Endothelial cell of hepatic sinusoid (primary cell): ENCODE results near the gene ZNF511.

ENCODE experiments used
- in situ Hi-C: cut with HindIII; loops from 2 replicates; pipeline ENCODE4 v1.10.0; 2017; ENCODE audit warnings: low sequenced_read_pairs

ZNF511 gene

DNA sequence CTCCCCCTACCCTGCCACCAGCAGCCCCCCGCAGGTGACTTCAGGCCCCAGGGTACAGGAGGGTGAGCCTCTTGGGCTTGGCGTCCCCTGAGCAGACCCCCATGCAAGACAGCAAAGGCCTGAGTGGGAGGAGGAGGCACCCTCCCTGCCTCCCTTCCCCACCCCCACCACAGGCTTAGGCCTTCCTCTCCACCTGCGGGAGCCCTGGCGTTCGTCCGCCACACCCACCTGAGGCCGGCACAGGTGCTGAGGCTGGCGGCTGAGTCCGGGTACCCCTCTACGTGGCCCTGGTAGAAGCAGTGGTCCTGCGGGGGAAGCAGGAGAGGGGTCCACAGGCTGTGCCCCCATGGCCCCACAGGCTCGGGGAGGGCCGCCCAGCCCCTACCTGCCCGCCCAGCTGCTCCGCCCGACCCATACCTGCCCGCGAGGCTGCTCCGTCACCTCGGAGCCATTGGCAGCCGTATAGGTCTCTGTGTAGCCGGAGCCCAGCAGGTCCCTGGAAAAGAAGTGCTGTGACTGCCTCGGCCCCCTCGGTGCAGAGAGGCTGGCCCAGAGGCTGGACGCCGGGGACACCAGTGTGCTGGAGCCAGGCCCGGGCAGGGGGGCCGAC lies 35.1 kb upstream of the ZNF511 start:
- in situ Hi-C loops, result no loop called here

DNA sequence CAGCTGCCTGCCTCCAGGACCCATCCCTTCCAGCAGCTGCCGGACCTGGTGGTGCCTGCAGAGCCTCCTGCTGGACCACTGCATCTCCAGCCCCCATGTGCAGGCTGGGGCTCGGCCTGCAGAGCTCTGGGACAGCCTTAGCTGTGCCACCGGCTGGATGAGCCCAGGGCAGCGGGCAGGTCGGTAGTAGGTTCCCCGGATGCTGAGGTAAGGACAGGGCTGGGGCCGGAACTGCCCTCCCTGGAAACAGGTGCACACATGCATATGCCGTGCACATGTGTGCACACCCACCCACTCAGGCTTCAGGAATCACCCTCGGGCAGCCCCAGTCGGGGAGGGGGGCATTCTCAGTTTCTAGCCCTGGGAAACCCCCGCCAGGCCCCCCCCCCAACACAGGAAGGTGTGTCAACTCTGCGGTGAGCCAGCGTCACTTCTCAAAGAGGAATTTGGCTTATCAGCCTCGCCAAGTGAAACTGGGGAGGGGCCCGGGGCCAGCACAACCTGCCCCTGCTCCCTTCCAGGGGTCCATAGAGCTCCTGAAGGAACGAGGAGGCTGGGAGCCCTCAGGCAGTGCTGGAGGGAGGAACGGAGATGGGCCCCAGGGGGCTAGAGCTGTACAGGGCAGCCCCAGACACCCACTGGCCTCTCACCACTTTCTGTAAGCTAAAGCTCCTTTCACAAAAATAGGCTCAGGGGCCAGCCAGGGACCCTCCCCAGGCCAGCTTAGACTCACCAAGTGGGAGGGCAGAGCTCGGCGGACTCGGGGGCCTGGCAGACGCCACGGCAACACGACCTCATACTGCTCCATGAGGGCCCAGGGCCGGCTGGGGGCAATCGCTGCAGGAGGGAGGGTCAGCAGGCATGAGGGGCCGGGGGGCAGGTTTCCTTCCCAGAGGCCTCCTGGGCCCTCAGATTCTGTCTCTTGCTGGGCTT lies 33.7 kb upstream of the ZNF511 start:
- in situ Hi-C loops, result no loop called here

DNA sequence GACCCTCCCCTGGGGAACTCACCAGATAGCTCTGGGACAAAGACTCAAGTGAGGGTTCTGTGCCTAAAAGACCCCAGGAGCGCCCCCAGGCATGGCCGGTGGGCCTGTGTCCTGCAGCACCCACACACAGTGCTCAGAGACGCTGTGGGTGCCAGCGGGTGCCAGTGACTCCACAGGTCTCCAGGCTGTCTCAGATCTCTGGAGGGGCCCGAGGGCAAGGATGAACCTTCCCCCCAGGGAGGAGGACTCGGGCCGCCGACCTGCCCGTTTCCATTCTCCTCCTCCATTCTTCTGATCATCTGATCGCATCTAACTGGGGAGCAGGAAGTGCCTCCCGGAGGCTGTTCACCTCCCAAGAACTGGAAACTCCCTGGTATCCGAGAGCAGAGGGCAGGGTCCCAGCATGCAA lies 33.0 kb upstream of the ZNF511 start:
- in situ Hi-C loops, result no loop called here

GRCh38 chr10:133276100-133276434 lies 32.6 kb upstream of the ZNF511 start:
- in situ Hi-C loops, result no loop called here

DNA sequence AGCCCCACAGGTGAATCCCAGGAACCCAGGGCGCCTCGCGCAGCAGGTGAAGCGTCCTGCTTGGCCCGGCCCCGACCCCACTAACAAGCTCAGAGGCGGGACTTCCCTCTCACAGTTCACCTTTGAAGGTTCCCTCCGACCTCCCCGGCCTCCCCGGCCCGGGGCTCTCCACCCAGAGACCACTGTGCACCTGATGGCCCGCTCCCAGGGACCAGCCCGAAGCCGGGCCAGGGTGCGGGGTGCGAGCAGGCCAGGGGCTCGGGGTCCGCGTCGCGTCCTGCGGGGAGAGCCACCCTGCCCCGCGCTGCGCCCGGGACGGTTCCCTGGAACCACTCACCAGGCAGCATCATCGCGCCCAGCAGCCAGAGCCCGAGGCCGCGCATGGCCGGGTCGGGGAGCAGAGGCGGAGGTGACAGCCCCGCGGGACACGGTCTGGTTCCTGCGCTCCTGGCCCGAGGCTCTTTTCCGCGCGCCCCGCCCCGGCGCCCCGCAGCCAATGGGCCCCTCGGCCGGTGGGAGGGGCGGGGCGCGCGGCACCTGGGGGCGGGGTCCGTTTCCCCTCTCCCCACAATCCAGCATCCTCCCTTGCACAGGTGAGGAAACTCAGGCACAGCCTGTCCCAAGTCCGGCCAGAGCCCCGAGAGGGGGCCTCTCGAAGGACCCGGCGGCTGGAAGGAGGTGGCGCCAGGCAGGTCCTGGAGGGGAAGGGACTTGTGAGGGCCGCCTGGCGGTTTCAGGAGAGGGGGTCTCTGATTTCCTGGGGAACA lies 32.1 kb upstream of the ZNF511 start, which contains the start of gene ADAM8:
Gene ADAM8 (minus strand): TSS at position 434 of the 767 bp plus-strand sequence. CDS start 51 bp downstream, at position 383.
- in situ Hi-C loops, result no loop called here

- in situ Hi-C loops, result no loop called here
Observed at GRCh38 chr10:133277277-133277992, 31.3 kb upstream of the ZNF511 start.

DNA sequence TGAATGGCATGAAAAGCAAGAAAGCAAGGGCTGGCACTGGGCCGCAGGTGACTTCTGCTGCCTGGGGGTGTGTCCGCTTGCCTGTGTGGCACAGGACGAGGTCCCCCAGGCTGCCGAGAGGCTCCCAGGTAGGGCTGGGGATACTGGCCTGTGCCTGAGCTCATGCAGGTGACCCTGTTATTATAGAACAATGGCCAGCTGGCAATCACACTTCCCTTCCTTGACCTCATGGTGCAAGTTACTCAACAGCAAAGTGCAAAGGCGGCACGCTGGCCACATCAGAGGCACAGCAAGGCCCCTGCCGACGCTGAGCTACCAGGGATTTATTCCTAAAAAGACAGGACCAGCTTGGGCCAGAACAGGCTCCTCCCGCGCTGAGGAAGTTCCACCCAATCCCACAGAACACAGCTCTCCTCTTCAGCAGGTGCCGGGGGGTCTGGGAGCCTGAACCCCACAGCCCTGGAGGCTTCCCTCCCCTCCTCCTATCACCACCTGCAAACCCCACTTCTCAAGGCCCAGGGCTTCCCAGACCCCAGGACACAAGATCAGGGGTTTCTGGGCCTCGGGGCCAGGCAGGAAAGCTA lies 30.6 kb upstream of the ZNF511 start:
- in situ Hi-C loops, result no loop called here

GRCh38 chr10:133278577-133279265 lies 30.0 kb upstream of the ZNF511 start:
- in situ Hi-C loops, result no loop called here

GRCh38 chr10:133279326-133280226 lies 29.1 kb upstream of the ZNF511 start:
- in situ Hi-C loops, result no loop called here

DNA sequence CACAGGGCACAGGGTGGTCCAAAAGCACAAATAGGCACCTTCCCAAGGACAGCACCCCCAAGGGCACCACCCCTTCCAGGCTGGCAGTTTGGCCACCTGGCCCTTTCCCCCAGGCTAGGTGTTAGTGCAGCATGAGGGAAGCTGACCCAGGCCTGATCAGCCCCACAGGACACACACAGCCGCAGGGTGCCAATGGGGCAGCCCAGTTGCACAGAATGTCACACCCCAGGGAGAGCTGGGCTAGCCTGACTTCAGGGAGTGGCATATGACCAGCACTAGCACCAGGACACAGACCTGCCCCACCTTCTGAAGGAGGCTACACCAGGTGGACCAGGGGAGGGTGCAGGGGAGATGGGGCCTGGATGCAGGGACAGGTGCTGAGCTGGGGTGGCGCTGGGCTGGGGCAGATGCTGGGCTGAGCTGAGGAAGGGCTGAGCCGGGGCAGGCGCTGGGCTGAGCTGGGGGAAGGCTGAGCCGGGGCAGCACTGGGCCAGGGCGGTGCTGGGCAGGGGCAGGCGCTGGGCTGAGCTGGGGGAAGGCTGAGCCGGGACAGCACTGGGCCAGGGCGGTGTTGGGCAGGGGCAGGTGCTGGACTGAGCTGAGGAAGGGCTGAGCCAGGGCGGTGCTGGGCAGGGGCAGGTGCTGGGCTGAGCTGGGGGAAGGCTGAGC lies 28.2 kb upstream of the ZNF511 start:
- in situ Hi-C loops, result no loop called here

DNA sequence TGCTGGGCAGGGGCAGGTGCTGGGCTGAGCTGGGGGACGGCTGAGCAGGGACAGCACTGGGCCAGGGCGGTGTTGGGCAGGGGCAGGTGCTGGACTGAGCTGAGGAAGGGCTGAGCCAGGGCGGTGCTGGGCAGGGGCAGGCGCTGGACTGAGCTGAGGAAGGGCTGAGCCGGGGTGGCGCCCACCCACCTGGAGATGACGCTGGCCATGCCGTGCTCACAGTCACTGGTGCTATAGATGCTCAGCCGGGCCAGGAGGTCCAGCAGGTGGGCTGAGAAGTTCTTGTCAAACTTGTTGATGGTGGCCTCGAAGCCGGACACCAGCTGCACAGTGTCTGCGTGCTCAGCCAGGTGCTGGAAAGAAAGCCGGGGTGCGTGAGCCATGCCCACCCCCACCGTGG lies 27.6 kb upstream of the ZNF511 start:
- in situ Hi-C loops, result no loop called here

GRCh38 chr10:133281628-133282372 lies 26.9 kb upstream of the ZNF511 start:
- in situ Hi-C loops, result no loop called here

DNA sequence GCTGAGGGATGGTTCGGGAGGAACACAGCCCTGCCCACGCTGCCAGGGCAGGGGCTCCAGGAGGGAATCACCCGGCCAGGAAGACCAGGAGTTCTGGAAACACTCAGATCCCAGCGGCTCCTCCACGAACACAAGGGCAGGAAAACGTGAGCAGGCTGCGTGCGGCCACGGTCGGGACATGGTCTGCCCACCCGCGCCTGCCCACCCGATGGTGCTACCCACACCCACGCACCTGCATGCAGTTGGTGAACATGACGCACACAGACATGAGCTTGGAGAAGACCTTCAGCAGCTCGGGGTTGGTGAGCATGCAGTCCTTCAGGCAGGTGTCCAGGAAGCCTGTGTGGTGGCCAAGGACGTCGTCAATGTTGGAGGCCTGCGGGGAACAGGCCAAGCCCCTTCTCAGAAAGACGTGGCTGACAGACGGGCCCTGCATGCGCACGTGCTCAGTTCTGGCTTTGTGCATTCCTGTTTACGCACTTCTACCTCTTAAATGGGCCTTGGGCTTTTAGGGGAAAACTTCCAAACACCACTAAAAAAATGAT lies 25.8 kb upstream of the ZNF511 start:
- in situ Hi-C loops, result no loop called here

- in situ Hi-C loops, result no loop called here
Observed at GRCh38 chr10:133283931-133284330, 24.8 kb upstream of the ZNF511 start.

DNA sequence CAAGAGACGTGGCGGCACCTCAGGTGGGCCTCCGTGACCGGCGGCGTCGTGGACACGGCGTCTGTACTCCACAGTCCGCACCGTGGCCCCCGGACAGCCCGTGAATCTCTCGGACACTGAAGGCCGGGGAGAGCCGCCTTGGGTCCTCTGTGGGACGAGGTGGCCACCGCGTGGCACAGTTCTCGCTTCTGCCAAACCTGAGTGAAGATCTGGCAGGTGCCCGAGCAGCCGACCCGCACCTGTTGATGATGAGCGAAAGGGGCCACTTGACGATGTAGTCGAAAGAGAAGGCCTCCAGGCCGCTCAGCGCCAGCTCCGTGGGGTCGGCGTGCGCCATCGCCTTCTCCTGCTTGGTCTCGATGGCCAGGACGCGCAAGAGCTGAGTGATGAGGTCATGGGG lies 23.5 kb upstream of the ZNF511 start:
- in situ Hi-C loops, result no loop called here

GRCh38 chr10:133286366-133286765 lies 22.3 kb upstream of the ZNF511 start:
- in situ Hi-C loops, result no loop called here

- in situ Hi-C loops, result no loop called here
Observed at GRCh38 chr10:133287832-133288500, 20.7 kb upstream of the ZNF511 start.
